HepG2 (cell line): ENCODE measurements around the gene CPXM1. TPM values are rescaled to one million over a fixed set of nuclear protein-coding genes. Genes with fewer than 3 reads are reported as not detected.

Source experiments
- GABPA ChIP-seq, 2 experiments: IDR thresholded peaks; 2 replicates each; pipeline ENCODE4 v1.6.1; 2011 to 2016; ENCODE audit warnings: low read depth in 2 of 2, low read length in 1 of 2, missing biosample characterization in 1 of 2, missing genetic modification characterization in 1 of 2
- HNRNPUL1 ChIP-seq: fragments of 200-400 bp; formaldehyde crosslinking; IDR thresholded peaks from 2 replicates; pipeline ENCODE4 v1.6.1; 2017; ENCODE audit warnings: low read depth, mild to moderate bottlenecking, low read length, moderate library complexity
- HOXA5 ChIP-seq: sonication (generic); formaldehyde crosslinking; IDR thresholded peaks from 2 replicates; pipeline ENCODE4 v1.4.0; 2020; ENCODE audit warnings: missing genetic modification reagents
- MIER2 ChIP-seq: IDR thresholded peaks from 2 replicates; pipeline ENCODE4 v1.6.1; 2016; ENCODE audit warnings: missing biosample characterization, missing genetic modification reagents
- MTA3 ChIP-seq: sonication (generic); formaldehyde crosslinking; IDR thresholded peaks from 2 replicates; pipeline ENCODE4 v1.4.0; 2020; ENCODE audit warnings: missing genetic modification reagents
- NONO ChIP-seq, 2 experiments: fragments of 450-650 bp in 1 of 2; sonication (generic) in 1 of 2; formaldehyde crosslinking in 1 of 2; IDR thresholded peaks in 1 of 2; conservative IDR thresholded peaks in 1 of 2; 2 replicates each; pipeline versions ENCODE4 v1.6.1 to v1.8.0; 2017 to 2022; ENCODE audit warnings: mild to moderate bottlenecking in 1 of 2, missing genetic modification reagents in 1 of 2, moderate library complexity in 1 of 2
- RFXAP ChIP-seq: sonication (generic); formaldehyde crosslinking; IDR thresholded peaks from 2 replicates; pipeline ENCODE4 v1.4.0; 2020; ENCODE audit warnings: missing genetic modification reagents, borderline replicate concordance
- SALL2 ChIP-seq: sonication (generic); formaldehyde crosslinking; IDR thresholded peaks from 2 replicates; pipeline ENCODE4 v1.8.1; 2023; ENCODE audit warnings: mild to moderate bottlenecking, missing genetic modification reagents, inconsistent platforms
- SMYD3 ChIP-seq: sonication (generic); formaldehyde crosslinking; IDR thresholded peaks from 2 replicates; pipeline ENCODE4 v1.8.1; 2023; ENCODE audit warnings: mild to moderate bottlenecking, missing genetic modification reagents
- TAF1 ChIP-seq: sonication (generic); formaldehyde crosslinking; IDR thresholded peaks from 2 replicates; pipeline ENCODE4 v1.4.0; 2020; ENCODE audit warnings: missing genetic modification reagents
- YEATS2 ChIP-seq: sonication (generic); formaldehyde crosslinking; IDR thresholded peaks from 2 replicates; pipeline ENCODE4 v1.4.0; 2020; ENCODE audit warnings: missing genetic modification reagents, borderline replicate concordance
- ZKSCAN1 ChIP-seq: fragments of 150-350 bp; IDR thresholded peaks from 2 replicates; pipeline ENCODE4 v1.6.1; 2014; ENCODE audit warnings: low read length
- ZNF225 ChIP-seq: sonication (generic); formaldehyde crosslinking; IDR thresholded peaks from 2 replicates; pipeline ENCODE4 v1.4.0; 2020; ENCODE audit warnings: mild to moderate bottlenecking, missing genetic modification reagents
- ZNF264 ChIP-seq: sonication (generic); formaldehyde crosslinking; IDR thresholded peaks from 2 replicates; pipeline ENCODE4 v1.4.0; 2020; ENCODE audit warnings: missing genetic modification reagents
- ZNF543 ChIP-seq: sonication (generic); formaldehyde crosslinking; IDR thresholded peaks from 2 replicates; pipeline ENCODE4 v1.4.0; 2020; ENCODE audit warnings: mild to moderate bottlenecking, missing genetic modification reagents
- ZNF572 ChIP-seq: sonication (generic); formaldehyde crosslinking; IDR thresholded peaks from 2 replicates; pipeline ENCODE4 v1.5.1; 2020; ENCODE audit warnings: mild to moderate bottlenecking, missing genetic modification reagents
- ZNF747 ChIP-seq: sonication (generic); formaldehyde crosslinking; IDR thresholded peaks from 2 replicates; pipeline ENCODE4 v1.8.1; 2023; ENCODE audit warnings: missing genetic modification reagents, mild to moderate bottlenecking, borderline replicate concordance
- ZNF772 ChIP-seq: sonication (generic); formaldehyde crosslinking; IDR thresholded peaks from 2 replicates; pipeline ENCODE4 v1.5.0; 2020; ENCODE audit warnings: mild to moderate bottlenecking, missing genetic modification reagents
- ZNF780A ChIP-seq: sonication (generic); formaldehyde crosslinking; IDR thresholded peaks from 2 replicates; pipeline ENCODE4 v1.8.0; 2022; ENCODE audit warnings: mild to moderate bottlenecking, missing genetic modification reagents, moderate library complexity
- ZSCAN20 ChIP-seq: sonication (generic); formaldehyde crosslinking; IDR thresholded peaks from 2 replicates; pipeline ENCODE4 v1.4.0; 2020; ENCODE audit warnings: missing genetic modification reagents, mild to moderate bottlenecking, borderline replicate concordance
- polyA plus RNA-seq, 8 experiments: library from polyadenylated mRNA; depleted of rRNA in 3 of 8; stranded (reverse) in 7 of 8; unstranded in 1 of 8; fragments of >200 nt; fragmentation: Illumina TruSeq in 4 of 8; extraction: Trizol in 4 of 8; gene quantifications; 2 replicates each; pipeline versions ENCODE4 v1.2.1 to v1.2.3, GENCODE V29; 2011 to 2016; ENCODE audit warnings: low read depth in 4 of 8, missing spikeins in 1 of 8, mixed read lengths in 1 of 8; ENCODE audit not compliant: insufficient read depth in 1 of 8
- total RNA-seq, 5 experiments: library from RNA; depleted of rRNA; stranded (reverse); fragments of >200 nt; fragmentation: Illumina TruSeq; extraction: Trizol; gene quantifications; 2 replicates each; pipeline ENCODE4 v1.2.3, GENCODE V29; 2016; ENCODE audit warnings: low read depth in 1 of 5
- TF ChIP-seq, protein P1 (sequence below): IDR thresholded peaks from 2 replicates; pipeline ENCODE4 v1.6.1; 2016; ENCODE audit warnings: mild to moderate bottlenecking, missing biosample characterization, missing genetic modification reagents
- TF ChIP-seq, protein P2 (sequence below): sonication (generic); formaldehyde crosslinking; IDR thresholded peaks from 2 replicates; pipeline ENCODE4 v1.8.1; 2023; ENCODE audit warnings: missing genetic modification reagents, mild to moderate bottlenecking, borderline replicate concordance
- TF ChIP-seq, protein P3 (sequence below): sonication (generic); formaldehyde crosslinking; conservative IDR thresholded peaks from 2 replicates; pipeline ENCODE4 v1.5.0; 2020; ENCODE audit warnings: missing genetic modification reagents
- TF ChIP-seq, protein P4 (sequence below): sonication (generic); formaldehyde crosslinking; IDR thresholded peaks from 2 replicates; pipeline ENCODE4 v1.4.0; 2020; ENCODE audit warnings: missing genetic modification reagents

CPXM1 gene
- total and polyA plus RNA-seq, 2 of the 13 experiments (the other 11 are each of a cell fraction or from before 2014, with no cell fraction given), result 0.07 TPM; not detected in 1

DNA sequence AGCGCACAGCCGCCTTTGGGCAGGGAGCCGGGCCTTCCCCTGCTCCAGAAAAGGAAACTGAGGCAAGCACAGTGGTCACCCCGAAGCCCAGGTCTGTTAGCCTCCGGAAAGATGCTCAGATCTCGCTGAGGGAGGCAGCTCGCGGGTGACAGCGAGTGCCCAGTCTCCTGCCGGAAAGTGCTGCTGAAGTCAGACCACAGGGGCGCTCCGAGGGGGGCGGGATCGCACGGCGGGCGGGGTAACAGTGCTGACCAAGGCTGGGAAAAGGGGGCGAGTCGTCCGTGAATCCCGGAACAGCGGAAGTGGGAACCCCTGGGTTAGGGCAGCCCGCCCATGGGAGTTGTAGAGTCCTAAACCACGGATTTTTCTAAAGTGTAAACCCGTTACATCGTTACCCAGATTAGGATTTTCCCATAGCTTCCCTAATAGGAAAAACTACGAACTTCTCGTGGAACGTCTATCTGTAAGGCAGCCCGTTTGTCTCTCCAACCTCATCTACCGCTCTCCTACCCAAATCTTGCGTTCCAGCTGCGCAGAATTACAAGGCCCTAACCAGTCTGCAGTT lies 40.6 kb upstream of the CPXM1 start (continued):
- no peak; the same call in 1 of the 2 replicates for TF ChIP-seq SMYD3 (CRISPR knock-in tag)
- no peak for TF ChIP-seq RFXAP (CRISPR knock-in tag)
- no peak for TF ChIP-seq ZNF780A
- TF ChIP-seq ZNF747, result no peak
- TF ChIP-seq YEATS2 (CRISPR knock-in tag), result no peak
- no peak; the same call in none of the 2 replicates for TF ChIP-seq ZNF772
- no peak for TF ChIP-seq ZNF225 (CRISPR knock-in tag)
- TF ChIP-seq ZNF572, result no peak
- TF ChIP-seq MTA3 (CRISPR knock-in tag), result no peak
- no peak for TF ChIP-seq ZKSCAN1
- peak; percentile 37; the same call in 1 of the 2 replicates for TF ChIP-seq GABPA (IDR thresholded peaks at IDR 0.05; ENCODE audit: low read depth, low read length)
- peak; percentile 66 for TF ChIP-seq GABPA (CRISPR knock-in tag; IDR thresholded peaks at IDR 0.05; ENCODE audit: low read depth)
- TF ChIP-seq MIER2 (CRISPR knock-in tag), result no peak; the same call in 1 of the 2 replicates
- no peak for TF ChIP-seq HNRNPUL1
- TF ChIP-seq, protein P1, sequence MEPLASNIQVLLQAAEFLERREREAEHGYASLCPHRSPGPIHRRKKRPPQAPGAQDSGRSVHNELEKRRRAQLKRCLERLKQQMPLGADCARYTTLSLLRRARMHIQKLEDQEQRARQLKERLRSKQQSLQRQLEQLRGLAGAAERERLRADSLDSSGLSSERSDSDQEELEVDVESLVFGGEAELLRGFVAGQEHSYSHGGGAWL, result no peak
- peak; percentile 58 for TF ChIP-seq HOXA5 (CRISPR knock-in tag)
- TF ChIP-seq, protein P2, sequence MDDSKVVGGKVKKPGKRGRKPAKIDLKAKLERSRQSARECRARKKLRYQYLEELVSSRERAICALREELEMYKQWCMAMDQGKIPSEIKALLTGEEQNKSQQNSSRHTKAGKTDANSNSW (CRISPR knock-in tag), result no peak
- peak; percentile 83; the same call in 1 of the 2 replicates for TF ChIP-seq ZSCAN20 (CRISPR knock-in tag)
- 0 out of 2 replicates have a peak, but pooled peaks have one; percentile 12 for TF ChIP-seq TAF1
- no peak for TF ChIP-seq ZNF543 (CRISPR knock-in tag)
- TF ChIP-seq NONO (IDR thresholded peaks at IDR 0.05), result no peak
- no peak for TF ChIP-seq NONO (CRISPR knock-in tag; conservative IDR thresholded peaks at IDR 0.05)
- TF ChIP-seq, protein P3, sequence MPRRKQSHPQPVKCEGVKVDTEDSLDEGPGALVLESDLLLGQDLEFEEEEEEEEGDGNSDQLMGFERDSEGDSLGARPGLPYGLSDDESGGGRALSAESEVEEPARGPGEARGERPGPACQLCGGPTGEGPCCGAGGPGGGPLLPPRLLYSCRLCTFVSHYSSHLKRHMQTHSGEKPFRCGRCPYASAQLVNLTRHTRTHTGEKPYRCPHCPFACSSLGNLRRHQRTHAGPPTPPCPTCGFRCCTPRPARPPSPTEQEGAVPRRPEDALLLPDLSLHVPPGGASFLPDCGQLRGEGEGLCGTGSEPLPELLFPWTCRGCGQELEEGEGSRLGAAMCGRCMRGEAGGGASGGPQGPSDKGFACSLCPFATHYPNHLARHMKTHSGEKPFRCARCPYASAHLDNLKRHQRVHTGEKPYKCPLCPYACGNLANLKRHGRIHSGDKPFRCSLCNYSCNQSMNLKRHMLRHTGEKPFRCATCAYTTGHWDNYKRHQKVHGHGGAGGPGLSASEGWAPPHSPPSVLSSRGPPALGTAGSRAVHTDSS (CRISPR knock-in tag), result no peak
- TF ChIP-seq ZNF264, result 0 out of 2 replicates have a peak, but pooled peaks have one; percentile 20
- TF ChIP-seq, protein P4, sequence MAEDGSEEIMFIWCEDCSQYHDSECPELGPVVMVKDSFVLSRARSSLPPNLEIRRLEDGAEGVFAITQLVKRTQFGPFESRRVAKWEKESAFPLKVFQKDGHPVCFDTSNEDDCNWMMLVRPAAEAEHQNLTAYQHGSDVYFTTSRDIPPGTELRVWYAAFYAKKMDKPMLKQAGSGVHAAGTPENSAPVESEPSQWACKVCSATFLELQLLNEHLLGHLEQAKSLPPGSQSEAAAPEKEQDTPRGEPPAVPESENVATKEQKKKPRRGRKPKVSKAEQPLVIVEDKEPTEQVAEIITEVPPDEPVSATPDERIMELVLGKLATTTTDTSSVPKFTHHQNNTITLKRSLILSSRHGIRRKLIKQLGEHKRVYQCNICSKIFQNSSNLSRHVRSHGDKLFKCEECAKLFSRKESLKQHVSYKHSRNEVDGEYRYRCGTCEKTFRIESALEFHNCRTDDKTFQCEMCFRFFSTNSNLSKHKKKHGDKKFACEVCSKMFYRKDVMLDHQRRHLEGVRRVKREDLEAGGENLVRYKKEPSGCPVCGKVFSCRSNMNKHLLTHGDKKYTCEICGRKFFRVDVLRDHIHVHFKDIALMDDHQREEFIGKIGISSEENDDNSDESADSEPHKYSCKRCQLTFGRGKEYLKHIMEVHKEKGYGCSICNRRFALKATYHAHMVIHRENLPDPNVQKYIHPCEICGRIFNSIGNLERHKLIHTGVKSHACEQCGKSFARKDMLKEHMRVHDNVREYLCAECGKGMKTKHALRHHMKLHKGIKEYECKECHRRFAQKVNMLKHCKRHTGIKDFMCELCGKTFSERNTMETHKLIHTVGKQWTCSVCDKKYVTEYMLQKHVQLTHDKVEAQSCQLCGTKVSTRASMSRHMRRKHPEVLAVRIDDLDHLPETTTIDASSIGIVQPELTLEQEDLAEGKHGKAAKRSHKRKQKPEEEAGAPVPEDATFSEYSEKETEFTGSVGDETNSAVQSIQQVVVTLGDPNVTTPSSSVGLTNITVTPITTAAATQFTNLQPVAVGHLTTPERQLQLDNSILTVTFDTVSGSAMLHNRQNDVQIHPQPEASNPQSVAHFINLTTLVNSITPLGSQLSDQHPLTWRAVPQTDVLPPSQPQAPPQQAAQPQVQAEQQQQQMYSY (CRISPR knock-in tag), result 0 out of 2 replicates have a peak, but pooled peaks have one; percentile 40
- TF ChIP-seq SALL2 (CRISPR knock-in tag), result no peak; the same call in 1 of the 2 replicates
